Right lobe of liver (tissue), 4 donors: ENCODE data around the gene OR51S1.

Source experiments
- CTCF ChIP-seq, 4 donors: fragments of 200-600 bp in 3 of 4; fragments of 450-650 bp in 1 of 4; IDR thresholded peaks; one replicate each; pipeline versions ENCODE4 v1.5.1 to v1.8.0; 2016 to 2022; ENCODE audit warnings: antibody characterized with exemption in 4 of 4, mild to moderate bottlenecking in 2 of 4
- POLR2A ChIP-seq: fragments of 450-650 bp; IDR thresholded peaks from one replicate; pipeline ENCODE4 v1.6.1; 2017; ENCODE audit warnings: antibody characterized with exemption, mild to moderate bottlenecking
- donor health status: DM: no; HTN: no; CAD: no.
- donor health status: DM: no; HTN: no; CAD: no.
- donor health status: DM: no; HTN: yes; CAD: no.

- no peak for TF ChIP-seq CTCF (IDR thresholded peaks at IDR 0.05)
- no peak for TF ChIP-seq POLR2A
These were observed 43.1 kb upstream of the OR51S1 start for GRCh38 chr11:4891996-4892640.
